Activated effector memory CD4-positive, alpha-beta T cell treated with Interleukin-2 at 50 U/mL for 16 hours (primary cell): ENCODE measurements around the gene PAK6.

ENCODE experiments used
- DNase-seq: peaks from one replicate; pipeline ENCODE4 v3.0.0-alpha.2; 2020

PAK6 gene

GRCh38 chr15:40312370-40313158 lies 73.7 kb downstream of the PAK6 start:
- DNase-seq: no peak

GRCh38 chr15:40313531-40314398 lies 74.9 kb downstream of the PAK6 start:
- DNase-seq: no peak

- DNase-seq: no peak
Measured at GRCh38 chr15:40314723-40315276, 75.9 kb downstream of the PAK6 start.

GRCh38 chr15:40316931-40317330 lies 78.1 kb downstream of the PAK6 start:
- no peak for DNase-seq

GRCh38 chr15:40317580-40317979 lies 78.7 kb downstream of the PAK6 start:
- no peak for DNase-seq

GRCh38 chr15:40320409-40320808 lies 81.5 kb downstream of the PAK6 start:
- DNase-seq: no peak

- DNase-seq: peak; percentile 22
Measured at GRCh38 chr15:40320931-40321371, 82.1 kb downstream of the PAK6 start.

GRCh38 chr15:40322531-40323238 lies 83.8 kb downstream of the PAK6 start:
- DNase-seq: no peak

- peak; percentile 84 for DNase-seq
Measured at GRCh38 chr15:40323239-40323952, 84.5 kb downstream of the PAK6 start, which contains the start of gene INAFM2. Gene INAFM2 (plus strand): TSS chr15:40323692. CDS start chr15:40324056, 364 bp downstream.

- DNase-seq: no peak
Measured at GRCh38 chr15:40323953-40324937, 85.4 kb downstream of the PAK6 start.

GRCh38 chr15:40325188-40325587 lies 86.3 kb downstream of the PAK6 start:
- DNase-seq: no peak

- DNase-seq: no peak
Measured at GRCh38 chr15:40325700-40326099, 86.8 kb downstream of the PAK6 start.
